ENCODE data around the gene FRMPD3. TPM values are rescaled to one million over a fixed set of nuclear protein-coding genes. Genes with fewer than 3 reads are reported as not detected.

FRMPD3 gene
- total and polyA plus RNA-seq, 2 experiments from 2014 or later = 0.11 to 1.4 TPM

- no peak for TF ChIP-seq ZNF462 (CRISPR knock-in tag; IDR thresholded peaks at IDR 0.05)
- TF ChIP-seq, protein P1, sequence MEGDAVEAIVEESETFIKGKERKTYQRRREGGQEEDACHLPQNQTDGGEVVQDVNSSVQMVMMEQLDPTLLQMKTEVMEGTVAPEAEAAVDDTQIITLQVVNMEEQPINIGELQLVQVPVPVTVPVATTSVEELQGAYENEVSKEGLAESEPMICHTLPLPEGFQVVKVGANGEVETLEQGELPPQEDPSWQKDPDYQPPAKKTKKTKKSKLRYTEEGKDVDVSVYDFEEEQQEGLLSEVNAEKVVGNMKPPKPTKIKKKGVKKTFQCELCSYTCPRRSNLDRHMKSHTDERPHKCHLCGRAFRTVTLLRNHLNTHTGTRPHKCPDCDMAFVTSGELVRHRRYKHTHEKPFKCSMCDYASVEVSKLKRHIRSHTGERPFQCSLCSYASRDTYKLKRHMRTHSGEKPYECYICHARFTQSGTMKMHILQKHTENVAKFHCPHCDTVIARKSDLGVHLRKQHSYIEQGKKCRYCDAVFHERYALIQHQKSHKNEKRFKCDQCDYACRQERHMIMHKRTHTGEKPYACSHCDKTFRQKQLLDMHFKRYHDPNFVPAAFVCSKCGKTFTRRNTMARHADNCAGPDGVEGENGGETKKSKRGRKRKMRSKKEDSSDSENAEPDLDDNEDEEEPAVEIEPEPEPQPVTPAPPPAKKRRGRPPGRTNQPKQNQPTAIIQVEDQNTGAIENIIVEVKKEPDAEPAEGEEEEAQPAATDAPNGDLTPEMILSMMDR (conservative IDR thresholded peaks at IDR 0.05; ENCODE audit: low read depth in 2 of 2) = no peak
- TF ChIP-seq POLR2AphosphoS5 (IDR thresholded peaks at IDR 0.05; ENCODE audit: low read depth) = no peak
- no peak for TF ChIP-seq CREB1 (CRISPR knock-in tag; IDR thresholded peaks at IDR 0.05; ENCODE audit: low read depth)
- TF ChIP-seq STAT1 (IDR thresholded peaks at IDR 0.05; ENCODE audit: unreplicated experiment) = no peak
- TF ChIP-seq ETS1 (IDR thresholded peaks at IDR 0.05) = no peak
- no peak for TF ChIP-seq JUNB (IDR thresholded peaks at IDR 0.05; ENCODE audit: unreplicated experiment)
Measured at GRCh38 chrX:107467271-107467670, 17.8 kb downstream of the FRMPD3 start (continued).

DNA sequence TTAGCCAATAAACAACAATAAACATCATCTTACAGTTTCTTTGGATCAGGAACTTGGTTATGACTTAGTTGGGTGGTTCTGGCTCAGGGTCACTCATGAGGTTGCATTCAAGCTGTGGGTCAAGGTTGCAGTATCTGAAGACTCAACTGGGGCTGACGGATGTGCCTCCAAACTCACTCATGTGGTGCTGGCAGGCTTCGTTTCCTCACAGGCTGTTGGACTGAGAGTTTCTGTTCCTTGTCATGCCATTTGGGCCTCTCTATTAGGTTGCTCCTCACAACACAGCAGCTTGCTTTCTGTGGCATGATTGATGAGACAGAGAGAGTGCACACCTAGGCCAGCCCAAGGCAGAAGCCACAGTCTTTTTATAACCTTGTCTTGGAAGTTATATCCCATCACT lies 20.7 kb downstream of the FRMPD3 start:
- no peak for DNase-seq (ENCODE audit: low spot score)
- Histone ChIP-seq H3K27me3 (ENCODE audit: insufficient read depth) (no peaks in the 10 kb centered on the region), H3K4me3 (no peak overlapping the region), H3F3A (replicated peaks; ENCODE audit: low read depth) (no peaks in the 10 kb centered on the region), H3K36me3 (ENCODE audit: insufficient read depth) (no peaks in the 10 kb centered on the region), H3K4me2 (no peak overlapping the region), H3K9me2 (ENCODE audit: insufficient read depth) (no peaks in the 10 kb centered on the region), H3K27ac (ENCODE audit: low read depth) (no peak overlapping the region), H4K20me1 (replicated peaks; ENCODE audit: insufficient read depth) (no peaks in the 10 kb centered on the region), H2AFZ (no peak overlapping the region), H3K4me1 (ENCODE audit: insufficient read depth) (no peaks in the 10 kb centered on the region; the same call in 1 of the 2 replicates), H3K79me2 (replicated peaks; ENCODE audit: insufficient read depth) (no peaks in the 10 kb centered on the region)
- Mint-ChIP-seq H3K4me3 (no peak overlapping the region), H3K9me3 (no peaks in the 10 kb centered on the region), H3K4me1 (peaks cover 8% of the 10 kb centered on the region; the same call in 2 of the 3 replicates), H3K27ac (no peak overlapping the region), H3K27me3 (ENCODE audit: insufficient read depth, low read depth, poor library complexity) (peaks cover 3% of the 10 kb centered on the region), H3K36me3 (ENCODE audit: low read depth) (no peaks in the 10 kb centered on the region)
- no peak for ATAC-seq
- no peak for TF ChIP-seq ZNF462 (CRISPR knock-in tag; IDR thresholded peaks at IDR 0.05)

Measured in GM23338 (cell line).